Fibroblast of the aortic adventitia (primary cell): Measurements from ENCODE around the gene PCDH1. TPM values are rescaled to one million over a fixed set of nuclear protein-coding genes. Genes with fewer than 3 reads are reported as not detected.

ENCODE experiments used
- DNase-seq: peaks from one replicate; pipeline ENCODE4 v3.0.0-alpha.2; 2010; ENCODE audit warnings: low read depth
- H3K4me3 ChIP-seq: 2 replicates; pipeline ENCODE4 v1.5.1; 2011; ENCODE audit warnings: low read depth, mild to moderate bottlenecking, control low read depth, low read length, moderate library complexity
- CTCF ChIP-seq: IDR thresholded peaks from 2 replicates; pipeline ENCODE4 v1.5.1; 2011; ENCODE audit warnings: mild to moderate bottlenecking, low read length, control low read depth, inconsistent platforms; ENCODE audit not compliant: insufficient read depth
- total RNA-seq: library from RNA; depleted of rRNA; stranded (reverse); fragments of >200 nt; gene quantifications from 2 replicates; pipeline ENCODE4 v1.2.3, GENCODE V29; 2012; ENCODE audit warnings: low replicate concordance

Gene PCDH1
- total RNA-seq, 1 donor: 0.90 TPM

DNA sequence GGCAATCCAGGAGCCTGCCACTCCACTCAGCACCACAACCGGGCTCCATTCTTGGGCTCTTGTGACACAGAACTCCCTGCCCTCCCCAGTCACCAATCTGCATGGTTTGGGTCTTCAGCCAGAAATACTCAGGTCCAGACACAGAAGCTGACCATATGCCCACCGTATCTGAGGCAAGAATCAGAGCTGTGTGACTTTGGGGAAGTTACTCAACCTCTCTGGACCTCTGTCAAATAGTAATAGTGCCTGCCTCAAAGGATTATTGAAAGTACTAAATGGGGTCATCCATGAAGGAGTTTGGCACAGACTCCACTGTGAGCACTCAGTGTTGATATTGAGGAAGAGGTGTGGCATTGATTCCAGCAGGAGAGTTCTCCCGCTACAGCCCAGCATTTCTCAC lies 67.5 kb downstream of the PCDH1 start:
- no peak for DNase-seq
- no peak overlapping the region for H3K4me3 ChIP-seq
- TF ChIP-seq CTCF: no peak

GRCh38 chr5:141809380-141810096 lies 68.7 kb downstream of the PCDH1 start:
- TF ChIP-seq CTCF: no peak
- no peak for DNase-seq

DNA sequence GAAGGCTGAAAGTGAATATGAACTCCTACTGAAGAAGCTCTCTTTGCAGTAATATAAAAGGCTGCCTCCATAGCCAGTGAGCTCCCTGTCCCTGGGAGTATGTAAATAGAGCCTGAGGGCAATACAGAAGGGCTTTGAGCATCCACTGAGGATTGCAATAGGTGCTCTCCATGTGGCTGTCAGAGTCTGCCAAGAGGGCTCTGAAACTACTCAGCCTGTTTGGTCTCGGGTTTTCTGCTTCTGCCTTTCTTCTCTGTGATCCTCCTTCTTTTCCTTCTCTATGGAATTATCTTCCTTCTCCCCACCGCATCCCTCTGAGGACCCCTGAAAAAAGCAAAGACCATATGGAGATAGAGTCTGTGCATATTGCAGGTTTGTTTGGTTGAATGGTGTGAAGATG lies 69.4 kb downstream of the PCDH1 start:
- H3K4me3 ChIP-seq: no peak overlapping the region
- TF ChIP-seq CTCF: no peak
- no peak for DNase-seq

More at GRCh38 chr5:141809380-141810096, 68.7 kb downstream of the PCDH1 start:
- no peak overlapping the region for H3K4me3 ChIP-seq

DNA sequence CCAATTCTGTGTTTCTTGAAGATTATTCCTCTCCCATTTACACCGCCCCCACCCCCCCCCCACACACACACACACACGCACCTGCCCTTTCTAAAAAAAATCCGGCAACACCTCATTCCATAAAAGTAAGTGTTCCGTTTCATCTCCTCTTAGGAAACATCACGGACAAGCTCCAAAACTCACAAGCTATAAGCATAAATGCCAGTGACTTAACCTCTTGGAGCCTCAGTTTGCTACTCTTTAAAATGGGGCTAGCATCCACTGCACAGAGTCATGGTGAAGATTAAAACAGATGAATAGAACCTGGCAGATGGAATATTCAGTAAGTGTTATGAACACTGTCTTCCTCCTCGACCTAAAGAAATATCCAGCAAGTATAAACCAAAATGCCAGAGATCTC lies 70.5 kb downstream of the PCDH1 start:
- no peak overlapping the region for H3K4me3 ChIP-seq
- DNase-seq: no peak
- TF ChIP-seq CTCF: no peak

GRCh38 chr5:141807329-141807728 lies 70.9 kb downstream of the PCDH1 start:
- DNase-seq: no peak
- H3K4me3 ChIP-seq: no peak overlapping the region
- TF ChIP-seq CTCF: no peak

- DNase-seq: no peak
- no peak for TF ChIP-seq CTCF
- no peak overlapping the region for H3K4me3 ChIP-seq
Observed at GRCh38 chr5:141806626-141807025, 71.6 kb downstream of the PCDH1 start.

- no peak for DNase-seq
- H3K4me3 ChIP-seq: no peak overlapping the region
- no peak for TF ChIP-seq CTCF
Observed at GRCh38 chr5:141805874-141806595, 72.2 kb downstream of the PCDH1 start.
